ENCODE results near the gene ACOXL.

DNA sequence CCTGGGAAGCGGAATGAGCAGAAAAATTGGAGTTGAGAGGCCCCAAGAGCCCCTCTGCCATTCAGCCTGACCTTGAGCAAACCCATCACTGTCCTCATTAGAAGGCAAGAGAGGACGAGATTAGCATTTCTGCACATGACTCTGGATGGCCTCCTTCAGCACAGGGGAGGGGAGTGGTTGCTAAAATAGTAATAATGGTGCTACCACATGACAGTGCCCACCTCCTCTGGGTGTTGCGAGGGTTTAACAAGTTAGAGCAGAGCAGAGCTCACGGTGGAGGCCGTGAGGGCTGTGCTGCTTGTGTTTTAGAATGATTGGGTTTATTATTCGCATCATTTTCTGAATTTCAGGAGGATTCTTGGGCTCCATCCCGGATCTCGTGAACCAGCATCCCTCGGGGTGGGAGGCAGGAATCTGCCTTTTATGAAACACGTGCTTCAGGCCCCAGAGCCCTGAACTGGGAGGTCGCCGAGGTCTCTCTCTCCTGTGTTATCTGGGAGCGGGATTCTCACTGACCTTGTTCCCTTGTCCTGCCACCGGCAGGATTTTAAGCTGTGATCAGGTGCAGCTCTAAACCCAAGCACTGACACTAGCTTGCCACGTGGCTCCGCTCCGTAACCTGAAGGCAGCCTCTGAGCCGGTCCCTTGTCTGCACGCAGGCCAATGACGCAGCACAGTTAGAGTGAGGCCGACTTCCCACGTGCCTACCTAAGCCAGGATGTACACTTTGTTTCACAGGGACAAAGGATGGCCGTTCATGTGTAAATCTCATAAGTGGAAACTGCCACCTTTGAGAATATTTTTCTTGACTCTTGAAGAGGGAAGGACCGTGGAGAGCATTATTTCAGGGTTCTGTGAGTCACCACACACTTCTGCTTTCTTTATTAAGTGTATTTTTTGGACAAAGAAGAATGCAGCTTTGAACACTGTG lies 142.3 kb downstream of the ACOXL start:
- TF ChIP-seq CTCF (IDR thresholded peaks at IDR 0.05) (no peak), POLR2A (IDR thresholded peaks at IDR 0.05) (no peak), EP300 (IDR thresholded peaks at IDR 0.05) (no peak)

Data from ovary (tissue), 3 donors.